Muscle layer of duodenum (tissue), 2 donors: ENCODE data around the gene CEP68.

Experiments used
- H3K27ac ChIP-seq: one replicate; pipeline ENCODE4 v1.7.0; 2013; ENCODE audit warnings: mild to moderate bottlenecking, low read length
- H3K27me3 ChIP-seq: one replicate; pipeline ENCODE4 v1.7.0; 2013; ENCODE audit warnings: low read depth, mild to moderate bottlenecking, control low read depth, low read length
- H3K36me3 ChIP-seq, 2 donors: one replicate each; pipeline ENCODE4 v1.7.0; 2013; ENCODE audit warnings: low read length in 2 of 2, control low read depth in 1 of 2, mild to moderate bottlenecking in 1 of 2; ENCODE audit not compliant: insufficient read depth in 2 of 2, control insufficient read depth in 1 of 2
- H3K4me1 ChIP-seq, 2 donors: one replicate each; pipeline ENCODE4 v1.7.0; 2013; ENCODE audit warnings: low read length in 2 of 2, mild to moderate bottlenecking in 2 of 2, control low read depth in 1 of 2, moderate library complexity in 1 of 2; ENCODE audit not compliant: insufficient read depth in 2 of 2, control insufficient read depth in 1 of 2
- H3K4me3 ChIP-seq, 2 donors: one replicate each; pipeline ENCODE4 v1.7.0; 2013; ENCODE audit warnings: low read length in 2 of 2, low read depth in 1 of 2, mild to moderate bottlenecking in 1 of 2
- H3K9me3 ChIP-seq, 2 donors: one replicate each; pipeline ENCODE4 v1.7.0; 2013; ENCODE audit warnings: low read length in 2 of 2, control low read depth in 1 of 2, mild to moderate bottlenecking in 1 of 2; ENCODE audit not compliant: control insufficient read depth in 1 of 2
- donor health status: healthy.

Gene CEP68

GRCh38 chr2:65136253-65136652 lies 80.0 kb downstream of the CEP68 start:
- Histone ChIP-seq H3K4me3 (no peak overlapping the region), H3K36me3 (no peaks in the 10 kb centered on the region), H3K9me3 (no peaks in the 10 kb centered on the region), H3K27ac (no peak overlapping the region), H3K4me1 (no peaks in the 10 kb centered on the region), H3K27me3 (no peaks in the 10 kb centered on the region)
